A549 treated with GW870086 at 1 μM for 4 hours (cell line): Measurements from ENCODE around the gene ZEB1. TPM values are rescaled to one million over a fixed set of nuclear protein-coding genes. Genes with fewer than 3 reads are reported as not detected.

Source experiments
- total RNA-seq: library from RNA; stranded (reverse); fragments of 200-300 nt; extraction: Qiagen RNA extraction; gene quantifications from 5 replicates; pipeline ENCODE4 v1.2.3, GENCODE V29; 2022; ENCODE audit warnings: low read depth

ZEB1 gene
- total RNA-seq: 5.0 to 9.4 TPM (median 8.0 TPM) in 5 replicates

DNA sequence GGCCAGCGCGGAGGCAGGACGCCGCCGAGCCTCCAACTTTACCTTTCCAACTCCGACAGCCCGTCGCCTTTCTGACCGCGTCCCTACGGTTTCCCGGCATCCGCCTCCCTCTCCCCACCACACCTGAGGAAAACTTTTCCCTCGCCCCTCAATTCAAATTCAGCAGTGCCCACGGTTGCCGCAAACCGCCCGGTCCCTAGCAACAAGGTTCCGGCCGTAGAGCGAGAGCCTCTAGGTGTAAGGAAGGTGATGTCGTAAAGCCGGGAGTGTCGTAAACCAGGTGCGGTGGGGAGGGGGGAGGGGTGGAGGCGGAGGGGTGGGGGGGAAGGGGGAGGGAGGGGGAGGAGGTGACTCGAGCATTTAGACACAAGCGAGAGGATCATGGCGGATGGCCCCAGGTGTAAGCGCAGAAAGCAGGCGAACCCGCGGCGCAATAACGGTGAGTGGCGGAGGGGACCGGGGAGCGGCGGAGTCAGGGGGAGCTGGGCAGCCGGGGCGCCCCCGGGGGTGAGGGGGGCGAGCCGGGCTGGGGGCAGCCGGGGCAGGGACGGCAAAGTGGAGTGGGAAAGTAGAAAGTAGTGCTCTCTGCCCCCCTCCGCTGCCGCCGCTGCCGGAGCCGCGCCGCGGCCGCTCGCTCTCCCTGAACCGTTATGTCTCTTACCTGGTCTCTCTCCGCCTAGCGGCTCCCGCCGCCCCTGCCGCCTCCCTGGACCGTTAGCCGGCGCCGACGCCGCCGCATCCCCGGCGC lies at the start of gene ZEB1:
ZEB1 (plus strand) TSS at position 363 of the 748 bp plus-strand sequence; CDS start at position 382, 19 bp downstream.

